SK-N-SH treated with all-trans-retinoic acid at 6 μM for 48 hours (cell line): ENCODE data around the gene SNTA1.

Experiments
- ATAC-seq: fragments of 200-7000 bp; cut with Tn5 transposase; 3 replicates; pipeline ENCODE4 v1.9.1; 2020; ENCODE audit warnings: mild to moderate bottlenecking, moderate library complexity
- ARNTL ChIP-seq: fragments of 450-650 bp; formaldehyde crosslinking; IDR thresholded peaks from 2 replicates; pipeline ENCODE4 v1.5.0; 2020; ENCODE audit warnings: low read depth, mild to moderate bottlenecking, moderate library complexity, borderline replicate concordance
- BACH2 ChIP-seq: fragments of 250-450 bp; sonication (Bioruptor Pico); IDR thresholded peaks from 2 replicates; pipeline ENCODE4 v1.9.0; 2021; ENCODE audit warnings: mild to moderate bottlenecking, borderline replicate concordance
- CREB5 ChIP-seq: fragments of 250-450 bp; sonication (Bioruptor Pico); IDR thresholded peaks from 2 replicates; pipeline ENCODE4 v1.5.1; 2020; ENCODE audit warnings: low read depth, mild to moderate bottlenecking, moderate library complexity
- CSDC2 ChIP-seq: fragments of 250-450 bp; sonication (Bioruptor Pico); IDR thresholded peaks from 2 replicates; pipeline ENCODE4 v1.5.0; 2020; ENCODE audit warnings: mild to moderate bottlenecking, moderate library complexity
- CSRNP3 ChIP-seq: fragments of 250-450 bp; sonication (Bioruptor Pico); IDR thresholded peaks from 2 replicates; pipeline ENCODE4 v1.5.1; 2021; ENCODE audit warnings: mild to moderate bottlenecking, moderate library complexity
- ESRRG ChIP-seq: fragments of 250-450 bp; sonication (Bioruptor Pico); IDR thresholded peaks from 2 replicates; pipeline ENCODE4 v1.6.1; 2021; ENCODE audit warnings: mild to moderate bottlenecking
- GLIS3 ChIP-seq: fragments of 250-450 bp; sonication (Bioruptor Pico); IDR thresholded peaks from 2 replicates; pipeline ENCODE4 v1.5.0; 2020; ENCODE audit warnings: mild to moderate bottlenecking, moderate library complexity
- OSR1 ChIP-seq: fragments of 250-450 bp; sonication (Bioruptor Pico); IDR thresholded peaks from 2 replicates; pipeline ENCODE4 v1.8.0; 2022; ENCODE audit warnings: moderate library complexity, mild to moderate bottlenecking, inconsistent platforms
- PPARA ChIP-seq: fragments of 250-450 bp; sonication (Bioruptor Pico); IDR thresholded peaks from 2 replicates; pipeline ENCODE4 v1.5.0; 2020; ENCODE audit warnings: mild to moderate bottlenecking, borderline replicate concordance
- SNAI2 ChIP-seq: fragments of 250-450 bp; sonication (Bioruptor Pico); IDR thresholded peaks from 2 replicates; pipeline ENCODE4 v1.5.0; 2020; ENCODE audit warnings: mild to moderate bottlenecking, moderate library complexity
- TCF4 ChIP-seq: fragments of 250-450 bp; sonication (Bioruptor Pico); IDR thresholded peaks from 2 replicates; pipeline ENCODE4 v1.8.0; 2021; ENCODE audit warnings: mild to moderate bottlenecking, moderate library complexity, borderline replicate concordance
- TOX ChIP-seq: fragments of 250-450 bp; sonication (Bioruptor Pico); IDR thresholded peaks from 2 replicates; pipeline ENCODE4 v1.8.0; 2021; ENCODE audit warnings: mild to moderate bottlenecking, moderate library complexity, borderline replicate concordance
- TSHZ2 ChIP-seq: fragments of 250-450 bp; sonication (Bioruptor Pico); IDR thresholded peaks from 2 replicates; pipeline ENCODE4 v1.5.0; 2020; ENCODE audit warnings: mild to moderate bottlenecking, moderate library complexity
- ZC3H10 ChIP-seq: fragments of 250-450 bp; sonication (Bioruptor Pico); IDR thresholded peaks from 2 replicates; pipeline ENCODE4 v1.5.1; 2021; ENCODE audit warnings: mild to moderate bottlenecking, moderate library complexity
- ZFP3 ChIP-seq: fragments of 250-450 bp; sonication (Bioruptor Pico); IDR thresholded peaks from 2 replicates; pipeline ENCODE4 v1.5.0; 2020; ENCODE audit warnings: mild to moderate bottlenecking, moderate library complexity
- ZFP30 ChIP-seq: fragments of 450-650 bp; formaldehyde crosslinking; IDR thresholded peaks from 2 replicates; pipeline ENCODE4 v1.5.0; 2022; ENCODE audit warnings: mild to moderate bottlenecking, moderate library complexity
- ZNF565 ChIP-seq: fragments of 450-650 bp; formaldehyde crosslinking; conservative IDR thresholded peaks from 2 replicates; pipeline ENCODE4 v1.5.0; 2020; ENCODE audit warnings: low read depth, mild to moderate bottlenecking, moderate library complexity

The SNTA1 gene

GRCh38 chr20:33444797-33445560, 1.4 kb upstream of the SNTA1 start:
- TF ChIP-seq GLIS3 (no peak), ESRRG (no peak), TOX (CRISPR knock-in tag) (no peak), OSR1 (CRISPR knock-in tag) (no peak), CREB5 (CRISPR knock-in tag) (no peak), ZC3H10 (CRISPR knock-in tag) (no peak), SNAI2 (no peak), ARNTL (CRISPR knock-in tag) (no peak), ZNF565 (CRISPR knock-in tag) (no peak), CSDC2 (CRISPR knock-in tag) (no peak), TSHZ2 (no peak), CSRNP3 (no peak), BACH2 (no peak), TCF4 (CRISPR knock-in tag) (no peak), ZFP30 (CRISPR knock-in tag) (no peak)
- no peak for ATAC-seq

- peak; percentile 13 for ATAC-seq
- TF ChIP-seq CREB5 (CRISPR knock-in tag): no peak
- peak; percentile 86 for TF ChIP-seq ZFP3 (CRISPR knock-in tag)
Measured at GRCh38 chr20:33443006-33443511, 504 bp downstream of the SNTA1 start.

- TF ChIP-seq ZFP3 (CRISPR knock-in tag) (no peak), CSRNP3 (no peak), TSHZ2 (no peak), ZFP30 (CRISPR knock-in tag) (no peak), PPARA (CRISPR knock-in tag) (no peak), ZC3H10 (CRISPR knock-in tag) (no peak), ZNF565 (CRISPR knock-in tag) (no peak)
- no peak for ATAC-seq
Measured at GRCh38 chr20:33442136-33443005, 1.2 kb downstream of the SNTA1 start.
